ENCODE results near the gene MRPL52.

The MRPL52 gene

DNA sequence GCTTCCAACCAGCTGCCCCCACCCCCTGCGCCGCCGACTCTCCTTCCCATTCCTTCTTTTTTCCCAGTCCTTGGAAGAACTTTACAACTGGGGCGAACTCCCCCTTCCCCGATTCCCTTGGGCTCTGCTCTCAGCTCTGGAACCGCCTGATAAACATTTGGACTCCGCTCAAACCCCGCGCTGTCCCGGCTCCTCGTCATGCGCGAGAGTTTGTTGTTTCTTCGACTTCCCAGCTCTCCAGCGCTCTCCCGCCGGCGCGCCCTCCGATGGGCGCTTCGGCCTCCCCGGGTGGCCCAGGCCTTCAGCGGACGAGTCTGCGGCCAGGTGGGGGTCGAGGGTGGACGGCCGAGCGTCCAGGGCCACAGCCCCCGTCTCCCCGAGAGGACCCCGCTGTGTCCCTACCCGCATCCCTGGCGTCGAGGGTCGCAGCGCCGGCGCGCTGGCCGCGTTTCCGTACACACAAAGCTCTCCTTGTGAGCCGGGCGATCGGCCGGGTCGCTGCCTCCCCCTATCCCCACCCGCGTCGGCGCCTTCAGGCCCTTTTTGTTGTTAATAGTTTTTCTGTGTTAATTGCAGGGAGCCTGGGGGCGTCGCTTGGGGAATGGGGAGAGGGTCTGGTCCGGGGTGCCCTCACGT is 7.5 kb downstream of the MRPL52 start:
- TF ChIP-seq POLR2A (IDR thresholded peaks at IDR 0.05; ENCODE audit: low read depth, low read length): no peak
- TF ChIP-seq POLR2AphosphoS5 (IDR thresholded peaks at IDR 0.05; ENCODE audit: low read depth, low read length): no peak
- no peak for TF ChIP-seq SPI1 (IDR thresholded peaks at IDR 0.05; ENCODE audit: low read depth, low read length)
- FAIRE-seq: no peak
- no peak for DNase-seq (ENCODE audit: insufficient read length, low spot score)

DNA sequence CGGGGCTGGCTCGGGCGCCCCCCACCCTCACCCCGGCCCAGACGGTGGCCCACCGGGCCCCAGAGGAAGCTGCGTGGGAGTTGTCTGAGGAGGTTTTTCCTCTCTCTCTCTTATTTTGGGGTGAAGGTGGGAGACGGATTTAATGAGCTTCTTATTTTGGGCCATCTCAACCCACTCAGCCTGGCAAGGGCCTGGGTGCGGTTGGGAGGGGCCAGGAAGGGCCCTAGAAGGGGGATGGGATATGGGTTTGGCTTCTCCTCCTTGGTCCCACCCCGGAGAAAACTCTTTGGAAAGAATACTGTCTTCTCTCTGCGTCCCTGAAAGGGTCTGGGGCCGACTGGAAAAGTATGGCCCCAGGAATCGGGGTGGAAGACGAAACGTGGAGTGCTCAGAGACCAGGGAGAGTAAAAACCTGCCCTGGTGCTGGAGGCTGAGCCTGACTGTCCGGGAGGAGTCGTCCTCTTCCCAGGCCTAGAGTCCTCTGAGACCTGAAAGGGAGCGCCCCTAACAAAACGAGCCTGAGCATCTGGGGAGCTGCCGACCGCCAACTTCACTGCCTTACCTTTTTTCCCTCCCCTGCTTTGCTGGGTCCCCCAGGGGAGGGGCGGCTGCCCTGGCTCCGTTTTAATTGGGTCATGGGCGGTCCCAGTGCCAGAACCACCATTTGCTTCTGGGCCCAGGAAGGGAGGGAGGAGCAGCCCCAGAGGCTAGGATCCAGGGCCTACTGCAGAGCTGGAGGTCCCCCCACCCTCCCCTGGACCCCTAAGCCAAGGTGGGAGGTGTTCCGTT is 8.3 kb downstream of the MRPL52 start:
- DNase-seq (ENCODE audit: insufficient read length, low spot score): no peak
- TF ChIP-seq TAF1 (IDR thresholded peaks at IDR 0.05; ENCODE audit: low read depth, low read length) (no peak), POLR2A (IDR thresholded peaks at IDR 0.05; ENCODE audit: low read depth, low read length) (no peak), SPI1 (IDR thresholded peaks at IDR 0.05; ENCODE audit: low read depth, low read length) (no peak), POLR2AphosphoS5 (IDR thresholded peaks at IDR 0.05; ENCODE audit: low read depth, low read length) (no peak)
- no peak for FAIRE-seq

DNA sequence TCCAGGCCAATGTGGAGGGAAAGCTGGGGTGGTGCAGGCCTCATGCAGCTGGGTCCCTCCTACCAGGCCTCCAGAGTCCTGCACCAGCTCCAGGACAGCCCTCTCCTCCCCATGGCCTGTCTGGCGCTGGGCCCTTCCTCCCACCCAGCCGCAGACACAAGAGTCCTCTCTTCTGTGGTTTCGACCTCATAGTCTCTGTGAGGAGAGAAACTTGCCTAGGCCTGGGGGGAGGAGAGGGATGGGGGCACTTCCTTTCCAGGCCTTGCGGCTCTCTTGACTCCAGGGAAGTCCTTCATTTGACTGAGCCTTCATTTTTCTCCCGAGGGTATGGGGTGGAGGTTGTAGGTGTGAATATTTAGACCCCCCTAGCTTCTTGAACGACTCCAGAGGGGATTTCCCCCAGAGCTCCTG is 8.9 kb downstream of the MRPL52 start:
- TF ChIP-seq POLR2AphosphoS5 (IDR thresholded peaks at IDR 0.05; ENCODE audit: low read depth, low read length) (no peak), PAX5 (IDR thresholded peaks at IDR 0.05; ENCODE audit: insufficient read depth, low read length, severe bottlenecking) (no peak), POU2F2 (IDR thresholded peaks at IDR 0.05; ENCODE audit: low read depth, low read length) (no peak), POLR2A (IDR thresholded peaks at IDR 0.05; ENCODE audit: low read depth, low read length) (no peak), SPI1 (IDR thresholded peaks at IDR 0.05; ENCODE audit: low read depth, low read length) (peak; percentile 6; the same call in 1 of the 2 replicates), TAF1 (IDR thresholded peaks at IDR 0.05; ENCODE audit: low read depth, low read length) (no peak)
- FAIRE-seq (no peak), DNase-seq (ENCODE audit: insufficient read length, low spot score) (no peak)

GRCh38 chr14:22839159-22839779 is 9.6 kb downstream of the MRPL52 start:
- TF ChIP-seq POU2F2 (IDR thresholded peaks at IDR 0.05; ENCODE audit: low read depth, low read length) (no peak), POLR2AphosphoS5 (IDR thresholded peaks at IDR 0.05; ENCODE audit: low read depth, low read length) (no peak), TAF1 (IDR thresholded peaks at IDR 0.05; ENCODE audit: low read depth, low read length) (no peak), POLR2A (IDR thresholded peaks at IDR 0.05; ENCODE audit: low read depth, low read length) (no peak), SPI1 (IDR thresholded peaks at IDR 0.05; ENCODE audit: low read depth, low read length) (no peak), PAX5 (IDR thresholded peaks at IDR 0.05; ENCODE audit: insufficient read depth, low read length, severe bottlenecking) (no peak)
- no peak for FAIRE-seq
- DNase-seq (ENCODE audit: insufficient read length, low spot score): no peak

DNA sequence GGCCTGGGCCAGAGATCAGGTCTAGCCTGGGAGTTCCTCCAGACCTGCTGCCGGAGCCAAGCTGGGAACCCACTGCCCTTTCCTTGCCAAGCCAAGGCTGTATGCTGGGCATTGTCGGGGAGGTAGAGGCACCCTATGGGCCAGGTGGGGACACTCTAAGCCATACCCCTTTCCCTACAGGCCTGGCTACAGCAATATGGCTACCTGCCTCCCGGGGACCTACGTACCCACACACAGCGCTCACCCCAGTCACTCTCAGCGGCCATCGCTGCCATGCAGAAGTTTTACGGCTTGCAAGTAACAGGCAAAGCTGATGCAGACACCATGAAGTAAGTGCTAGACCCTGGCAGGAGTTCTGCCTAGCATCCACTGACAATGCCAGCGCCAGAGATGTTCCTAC is 11.6 kb downstream of the MRPL52 start:
- DNase-seq (ENCODE audit: insufficient read length, low spot score) (no peak), FAIRE-seq (no peak)
- no peak for TF ChIP-seq TAF1 (IDR thresholded peaks at IDR 0.05; ENCODE audit: low read depth, low read length)
- TF ChIP-seq POLR2A (IDR thresholded peaks at IDR 0.05; ENCODE audit: low read depth, low read length): no peak
- no peak for TF ChIP-seq PAX5 (IDR thresholded peaks at IDR 0.05; ENCODE audit: insufficient read depth, low read length, severe bottlenecking)
- no peak for TF ChIP-seq POU2F2 (IDR thresholded peaks at IDR 0.05; ENCODE audit: low read depth, low read length)
- TF ChIP-seq POLR2AphosphoS5 (IDR thresholded peaks at IDR 0.05; ENCODE audit: low read depth, low read length): no peak
- no peak for TF ChIP-seq SPI1 (IDR thresholded peaks at IDR 0.05; ENCODE audit: low read depth, low read length)

DNA sequence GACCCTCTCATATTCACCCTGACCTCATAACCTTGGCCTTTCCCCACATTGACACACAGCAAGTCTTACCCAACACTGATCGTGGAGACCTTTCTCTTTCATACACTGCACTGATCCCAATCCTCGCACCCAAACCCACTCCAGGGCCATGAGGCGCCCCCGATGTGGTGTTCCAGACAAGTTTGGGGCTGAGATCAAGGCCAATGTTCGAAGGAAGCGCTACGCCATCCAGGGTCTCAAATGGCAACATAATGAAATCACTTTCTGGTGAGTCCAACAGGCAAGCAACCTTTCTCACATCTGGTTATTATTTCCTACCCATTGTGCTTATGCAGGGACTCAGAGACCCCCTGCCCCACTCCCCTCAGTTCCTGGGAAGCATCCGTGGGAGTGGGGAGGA is 12.1 kb downstream of the MRPL52 start:
- FAIRE-seq (no peak), DNase-seq (ENCODE audit: insufficient read length, low spot score) (no peak)
- TF ChIP-seq POLR2A (IDR thresholded peaks at IDR 0.05; ENCODE audit: low read depth, low read length) (no peak), POLR2AphosphoS5 (IDR thresholded peaks at IDR 0.05; ENCODE audit: low read depth, low read length) (no peak), TAF1 (IDR thresholded peaks at IDR 0.05; ENCODE audit: low read depth, low read length) (no peak), POU2F2 (IDR thresholded peaks at IDR 0.05; ENCODE audit: low read depth, low read length) (no peak), PAX5 (IDR thresholded peaks at IDR 0.05; ENCODE audit: insufficient read depth, low read length, severe bottlenecking) (no peak), SPI1 (IDR thresholded peaks at IDR 0.05; ENCODE audit: low read depth, low read length) (no peak)

GRCh38 chr14:22842211-22843122 is 12.8 kb downstream of the MRPL52 start:
- TF ChIP-seq TAF1 (IDR thresholded peaks at IDR 0.05; ENCODE audit: low read depth, low read length) (no peak), SPI1 (IDR thresholded peaks at IDR 0.05; ENCODE audit: low read depth, low read length) (no peak), POLR2A (IDR thresholded peaks at IDR 0.05; ENCODE audit: low read depth, low read length) (no peak), POU2F2 (IDR thresholded peaks at IDR 0.05; ENCODE audit: low read depth, low read length) (no peak), POLR2AphosphoS5 (IDR thresholded peaks at IDR 0.05; ENCODE audit: low read depth, low read length) (no peak), PAX5 (IDR thresholded peaks at IDR 0.05; ENCODE audit: insufficient read depth, low read length, severe bottlenecking) (no peak)
- FAIRE-seq (no peak), DNase-seq (ENCODE audit: insufficient read length, low spot score) (no peak)

GRCh38 chr14:22843123-22843925 is 13.6 kb downstream of the MRPL52 start:
- FAIRE-seq (no peak), DNase-seq (ENCODE audit: insufficient read length, low spot score) (no peak)
- TF ChIP-seq POLR2AphosphoS5 (IDR thresholded peaks at IDR 0.05; ENCODE audit: low read depth, low read length) (no peak), PAX5 (IDR thresholded peaks at IDR 0.05; ENCODE audit: insufficient read depth, low read length, severe bottlenecking) (no peak), POLR2A (IDR thresholded peaks at IDR 0.05; ENCODE audit: low read depth, low read length) (no peak), SPI1 (IDR thresholded peaks at IDR 0.05; ENCODE audit: low read depth, low read length) (no peak), POU2F2 (IDR thresholded peaks at IDR 0.05; ENCODE audit: low read depth, low read length) (no peak), TAF1 (IDR thresholded peaks at IDR 0.05; ENCODE audit: low read depth, low read length) (no peak)
